Progenitor cell of endocrine pancreas (in vitro differentiated cells): ENCODE measurements around the gene KDM7A. TPM values are rescaled to one million over a fixed set of nuclear protein-coding genes. Genes with fewer than 3 reads are reported as not detected.

Experiments used
- DNase-seq: peaks from one replicate; pipeline ENCODE4 v3.0.0; 2021; ENCODE audit warnings: low spot score; ENCODE audit not compliant: unreplicated experiment
- H3K27ac Mint-ChIP-seq: 2 replicates; pipeline ENCODE4 v1.8.0; 2021; ENCODE audit warnings: mild to moderate bottlenecking, moderate library complexity, mixed read lengths
- H3K27me3 Mint-ChIP-seq: 2 replicates; pipeline ENCODE4 v1.8.0; 2021; ENCODE audit warnings: mixed read lengths
- H3K36me3 Mint-ChIP-seq: 2 replicates; pipeline ENCODE4 v1.8.0; 2022; ENCODE audit warnings: mixed read lengths; ENCODE audit not compliant: insufficient read depth
- H3K4me1 Mint-ChIP-seq: 2 replicates; pipeline ENCODE4 v1.8.0; 2021; ENCODE audit warnings: low read depth, mixed read lengths
- H3K4me3 Mint-ChIP-seq: 2 replicates; pipeline ENCODE4 v1.8.0; 2021; ENCODE audit warnings: low read depth, mild to moderate bottlenecking, moderate library complexity, mixed read lengths
- H3K9me3 Mint-ChIP-seq: 2 replicates; pipeline ENCODE4 v1.8.0; 2021; ENCODE audit warnings: low read depth, mixed read lengths
- total RNA-seq: library from RNA; stranded (reverse); gene quantifications from 2 replicates; pipeline ENCODE4 v1.2.1, GENCODE V29; 2021
- TF ChIP-seq, protein P1 (sequence below): fragments of 200-600 bp; sonication (generic); IDR thresholded peaks from one replicate; pipeline ENCODE4 v1.5.0; 2021; ENCODE audit warnings: antibody characterized with exemption, mild to moderate bottlenecking; ENCODE audit not compliant: unreplicated experiment

KDM7A gene
- total RNA-seq, 1 donor from 2014 or later: 13.8 TPM

DNA sequence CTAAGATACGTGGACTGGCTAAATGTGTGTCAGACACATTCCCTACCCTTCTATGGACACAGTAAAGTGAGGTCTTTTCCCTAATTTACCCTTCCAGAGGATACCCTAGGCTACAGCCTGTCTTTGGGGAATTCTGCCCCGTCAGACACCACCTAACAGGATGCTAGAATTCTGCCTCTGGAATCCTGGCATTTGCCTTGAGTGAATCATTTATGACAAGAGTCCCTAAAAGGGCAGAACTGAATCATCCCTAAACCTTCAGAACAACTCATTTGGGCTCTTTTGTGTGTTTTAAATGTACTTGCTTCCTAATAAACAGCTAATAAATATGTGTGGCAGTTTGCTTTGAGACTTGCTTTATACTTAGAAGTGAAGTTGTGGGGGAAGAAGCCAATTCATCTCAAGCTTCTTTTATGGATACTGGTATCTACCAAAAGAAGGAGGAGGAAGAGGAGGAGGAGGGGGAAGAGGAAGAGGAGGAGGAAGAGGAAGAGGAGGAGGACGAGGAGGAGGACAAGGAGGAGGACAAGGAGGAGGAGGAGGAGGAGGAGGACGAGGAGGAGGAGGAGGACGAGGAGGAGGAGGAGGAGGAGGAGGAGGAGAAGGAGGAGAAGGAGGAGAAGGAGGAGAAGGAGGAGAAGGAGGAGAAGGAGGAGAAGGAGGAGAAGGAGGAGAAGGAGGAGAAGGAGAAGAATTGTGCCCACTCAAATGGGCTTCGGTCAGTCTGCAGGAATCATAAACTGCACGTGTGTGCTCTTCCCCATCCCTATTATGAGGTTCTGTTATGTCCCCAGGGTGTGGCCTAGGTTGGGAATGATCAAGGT lies 141.2 kb downstream of the KDM7A start:
- Mint-ChIP-seq H3K4me3 (no peak overlapping the region), H3K4me1 (no peaks in the 10 kb centered on the region), H3K27ac (no peak overlapping the region), H3K27me3 (peaks cover 13% of the 10 kb centered on the region), H3K36me3 (no peaks in the 10 kb centered on the region), H3K9me3 (no peaks in the 10 kb centered on the region)
- DNase-seq: no peak
- TF ChIP-seq, protein P1, sequence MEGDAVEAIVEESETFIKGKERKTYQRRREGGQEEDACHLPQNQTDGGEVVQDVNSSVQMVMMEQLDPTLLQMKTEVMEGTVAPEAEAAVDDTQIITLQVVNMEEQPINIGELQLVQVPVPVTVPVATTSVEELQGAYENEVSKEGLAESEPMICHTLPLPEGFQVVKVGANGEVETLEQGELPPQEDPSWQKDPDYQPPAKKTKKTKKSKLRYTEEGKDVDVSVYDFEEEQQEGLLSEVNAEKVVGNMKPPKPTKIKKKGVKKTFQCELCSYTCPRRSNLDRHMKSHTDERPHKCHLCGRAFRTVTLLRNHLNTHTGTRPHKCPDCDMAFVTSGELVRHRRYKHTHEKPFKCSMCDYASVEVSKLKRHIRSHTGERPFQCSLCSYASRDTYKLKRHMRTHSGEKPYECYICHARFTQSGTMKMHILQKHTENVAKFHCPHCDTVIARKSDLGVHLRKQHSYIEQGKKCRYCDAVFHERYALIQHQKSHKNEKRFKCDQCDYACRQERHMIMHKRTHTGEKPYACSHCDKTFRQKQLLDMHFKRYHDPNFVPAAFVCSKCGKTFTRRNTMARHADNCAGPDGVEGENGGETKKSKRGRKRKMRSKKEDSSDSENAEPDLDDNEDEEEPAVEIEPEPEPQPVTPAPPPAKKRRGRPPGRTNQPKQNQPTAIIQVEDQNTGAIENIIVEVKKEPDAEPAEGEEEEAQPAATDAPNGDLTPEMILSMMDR: no peak

Other genes starting within 250 kb of the KDM7A start
- 3.4 TPM in 2 replicates for gene PARP12, start 114.0 kb downstream of the KDM7A start, total RNA-seq
- gene SLC37A3, start 221.5 kb upstream of the KDM7A start, total RNA-seq: 62.3 and 66.5 TPM in 2 replicates
- 12.2 and 14.0 TPM in 2 replicates for gene RAB19, start 227.1 kb upstream of the KDM7A start, total RNA-seq